GM06990 (cell line): ENCODE results near the gene PRKCB.

ENCODE experiments used
- DNase-seq: peaks from one replicate; pipeline ENCODE4 v3.0.0-alpha.2; 2011; ENCODE audit not compliant: insufficient read length; ENCODE audit errors: extremely low read depth
- H3K27me3 ChIP-seq: replicated peaks from 2 replicates; pipeline ENCODE4 v1.6.0; 2011; ENCODE audit warnings: low read length; ENCODE audit not compliant: control insufficient read depth, insufficient read depth
- H3K36me3 ChIP-seq: 2 replicates; pipeline ENCODE4 v1.5.1; 2011; ENCODE audit warnings: low read length; ENCODE audit not compliant: control insufficient read depth, insufficient read depth
- H3K4me3 ChIP-seq: replicated peaks from 2 replicates; pipeline ENCODE4 v1.5.1; 2011; ENCODE audit warnings: low read depth, mild to moderate bottlenecking, control low read depth, low read length
- CTCF ChIP-seq: IDR thresholded peaks from 2 replicates; pipeline ENCODE4 v1.5.1; 2011; ENCODE audit warnings: low read length, control low read depth, mild to moderate bottlenecking, inconsistent platforms; ENCODE audit not compliant: insufficient read depth, poor library complexity, severe bottlenecking

Gene PRKCB

GRCh38 chr16:24262816-24263215 is 427.0 kb downstream of the PRKCB start:
- TF ChIP-seq CTCF: no peak
- Histone ChIP-seq H3K27me3 (peaks cover 1% of the 10 kb centered on the region), H3K4me3 (no peak overlapping the region), H3K36me3 (no peaks in the 10 kb centered on the region)
- DNase-seq: no peak
